Activated naive CD8-positive, alpha-beta T cell treated with anti-CD3 and anti-CD28 coated beads for 36 hours (primary cell): ENCODE measurements around the gene SOX9. TPM values are rescaled to one million over a fixed set of nuclear protein-coding genes. Genes with fewer than 3 reads are reported as not detected.
"Not testable (repeated sequence)": the region's sequence is repeated elsewhere in the genome, so short reads cannot be mapped to it uniquely, and the experiment has no call there.

Source experiments
- DNase-seq: peaks from one replicate; pipeline ENCODE4 v3.0.0; 2021
- H3K27ac Mint-ChIP-seq: one replicate; pipeline ENCODE4 v1.8.0; 2022; ENCODE audit warnings: mild to moderate bottlenecking, moderate library complexity, mixed read lengths
- H3K27me3 Mint-ChIP-seq: one replicate; pipeline ENCODE4 v1.8.0; 2022; ENCODE audit warnings: mild to moderate bottlenecking, mixed read lengths
- H3K36me3 Mint-ChIP-seq: one replicate; pipeline ENCODE4 v1.8.0; 2021; ENCODE audit warnings: mild to moderate bottlenecking, mixed read lengths
- H3K4me1 Mint-ChIP-seq: one replicate; pipeline ENCODE4 v1.8.0; 2021; ENCODE audit warnings: mixed read lengths
- H3K4me3 Mint-ChIP-seq: one replicate; pipeline ENCODE4 v1.8.0; 2022; ENCODE audit warnings: mild to moderate bottlenecking, moderate library complexity, mixed read lengths
- H3K9me3 Mint-ChIP-seq: one replicate; pipeline ENCODE4 v1.8.0; 2022; ENCODE audit warnings: mixed read lengths
- total RNA-seq, 2 experiments: library from RNA; stranded (reverse); gene quantifications; one replicate each; pipeline ENCODE4 v1.2.3, GENCODE V29; 2021

SOX9 gene
- total RNA-seq, 2 experiments from 2014 or later, result not detected

DNA sequence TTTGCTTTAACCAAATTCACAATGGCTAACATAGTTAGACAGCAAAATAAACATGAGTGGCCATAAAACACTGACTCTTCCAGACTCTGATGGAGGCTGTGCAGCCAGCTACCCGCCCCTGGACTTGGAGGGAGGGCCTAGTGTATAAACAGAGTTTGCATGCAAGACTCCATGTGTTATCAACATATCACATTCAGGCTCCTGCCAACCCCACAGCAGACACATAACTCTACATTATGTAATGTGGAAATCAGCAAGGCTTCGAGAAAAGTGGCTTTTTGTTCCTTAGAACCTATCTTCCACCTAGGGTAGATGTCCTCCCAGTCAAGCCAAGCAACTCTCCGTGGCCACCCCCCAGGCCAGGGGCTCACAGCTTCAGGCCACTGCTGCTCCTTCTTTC is 19.3 kb upstream of the SOX9 start:
- H3K4me3 Mint-ChIP-seq, result no peak overlapping the region
- H3K36me3 Mint-ChIP-seq, result no peaks in the 10 kb centered on the region
- H3K4me1 Mint-ChIP-seq, result no peaks in the 10 kb centered on the region
- no peak for DNase-seq
- H3K27ac Mint-ChIP-seq, result no peak overlapping the region
- H3K27me3 Mint-ChIP-seq, result peaks cover 10% of the 10 kb centered on the region
- peaks cover 3% of the 10 kb centered on the region for H3K9me3 Mint-ChIP-seq

GRCh38 chr17:72102366-72102765 is 18.5 kb upstream of the SOX9 start:
- H3K27ac Mint-ChIP-seq, result no peak overlapping the region
- H3K9me3 Mint-ChIP-seq, result peaks cover 3% of the 10 kb centered on the region
- no peak overlapping the region for H3K4me3 Mint-ChIP-seq
- H3K4me1 Mint-ChIP-seq, result no peaks in the 10 kb centered on the region
- peaks cover 10% of the 10 kb centered on the region for H3K27me3 Mint-ChIP-seq
- no peak for DNase-seq
- H3K36me3 Mint-ChIP-seq, result no peaks in the 10 kb centered on the region

- H3K36me3 Mint-ChIP-seq, result no peaks in the 10 kb centered on the region
- no peaks in the 10 kb centered on the region for H3K4me1 Mint-ChIP-seq
- H3K27me3 Mint-ChIP-seq, result peaks cover 18% of the 10 kb centered on the region
- no peak for DNase-seq
- H3K27ac Mint-ChIP-seq, result no peak overlapping the region
- peaks cover 3% of the 10 kb centered on the region for H3K9me3 Mint-ChIP-seq
- no peak overlapping the region for H3K4me3 Mint-ChIP-seq
Observed at GRCh38 chr17:72104164-72104862, 16.5 kb upstream of the SOX9 start.

DNA sequence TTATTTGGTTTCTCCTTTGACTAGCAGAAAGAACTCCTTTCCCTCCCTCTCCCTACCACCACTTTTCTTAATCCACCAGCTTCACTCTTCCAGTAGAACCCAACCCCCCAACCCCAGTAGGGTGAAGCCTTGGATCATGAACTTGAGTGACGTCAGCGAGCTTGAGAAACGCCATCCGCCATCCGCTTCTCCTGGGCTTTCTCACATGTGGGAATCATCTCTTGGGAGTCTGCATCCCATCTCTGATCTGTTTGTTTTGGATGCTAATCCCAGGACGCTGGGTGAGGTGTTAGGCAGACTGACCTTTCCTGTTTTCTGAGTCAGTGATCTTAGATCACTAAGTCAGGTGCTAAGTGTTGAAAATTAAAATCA is 16.0 kb upstream of the SOX9 start:
- Mint-ChIP-seq H3K36me3 (no peaks in the 10 kb centered on the region), H3K27me3 (peaks cover 18% of the 10 kb centered on the region), H3K9me3 (peaks cover 3% of the 10 kb centered on the region), H3K27ac (no peak overlapping the region), H3K4me3 (no peak overlapping the region), H3K4me1 (no peaks in the 10 kb centered on the region)
- DNase-seq, result no peak

DNA sequence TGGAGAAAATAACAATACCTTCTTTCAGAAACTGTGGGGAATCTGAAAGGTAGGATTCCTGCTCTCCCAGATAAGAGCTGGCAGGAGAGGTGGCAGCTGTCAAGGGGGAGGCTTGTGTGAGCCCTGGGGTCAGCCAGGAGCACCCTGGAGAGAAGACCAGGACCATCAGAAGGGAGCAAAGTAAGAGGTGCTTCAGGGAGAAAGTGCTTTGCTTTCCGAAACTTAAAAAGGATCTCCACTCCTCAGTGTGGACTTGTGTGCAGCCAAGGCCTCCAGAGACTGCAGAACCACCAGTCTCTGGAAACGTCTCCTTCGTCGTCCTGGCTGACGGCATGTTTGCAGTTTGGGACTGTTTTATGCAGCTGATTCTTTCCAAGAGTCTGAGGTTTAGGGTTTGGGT is 13.7 kb upstream of the SOX9 start:
- peaks cover 3% of the 10 kb centered on the region for H3K9me3 Mint-ChIP-seq
- H3K27me3 Mint-ChIP-seq, result peaks cover 12% of the 10 kb centered on the region
- no peak overlapping the region for H3K4me3 Mint-ChIP-seq
- no peak for DNase-seq
- H3K36me3 Mint-ChIP-seq, result no peaks in the 10 kb centered on the region
- no peaks in the 10 kb centered on the region for H3K4me1 Mint-ChIP-seq
- no peak overlapping the region for H3K27ac Mint-ChIP-seq

DNA sequence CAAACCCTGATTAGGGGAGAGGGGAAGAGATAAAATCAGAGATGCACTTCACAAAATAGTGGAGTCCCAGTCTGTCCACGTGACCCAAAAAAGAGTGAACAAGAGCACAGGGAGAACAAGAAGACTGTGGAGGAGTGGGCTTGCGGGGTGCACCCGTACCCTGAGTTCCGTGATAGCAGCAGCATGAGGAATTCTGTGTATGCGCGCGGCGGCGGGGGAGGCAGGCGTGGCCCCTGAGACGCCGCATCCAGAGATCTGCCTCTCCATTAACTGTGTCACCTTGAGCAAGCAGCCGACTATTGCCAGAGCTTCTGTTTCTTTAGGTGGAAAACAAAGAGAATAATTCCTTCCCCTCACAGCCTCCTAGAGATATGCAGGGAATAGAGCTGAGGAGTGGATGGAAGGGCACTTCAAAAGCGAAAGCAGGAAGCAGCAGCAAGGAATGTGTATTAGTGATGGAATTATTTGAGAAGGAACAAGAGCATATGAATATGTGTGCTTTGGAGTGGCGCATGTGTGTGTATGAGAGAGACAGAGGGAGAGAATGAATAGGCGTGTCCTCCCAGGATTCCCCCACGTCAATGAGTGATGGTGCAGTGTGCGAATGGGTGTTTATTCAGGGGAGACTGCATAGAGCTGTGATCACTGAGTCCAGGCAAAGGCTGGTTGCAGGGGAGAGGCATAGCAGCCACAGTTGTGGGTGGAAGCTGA is 10.4 kb upstream of the SOX9 start:
- Mint-ChIP-seq H3K27ac (no peak overlapping the region), H3K4me3 (no peak overlapping the region), H3K36me3 (no peaks in the 10 kb centered on the region), H3K9me3 (no peaks in the 10 kb centered on the region), H3K27me3 (peaks cover 27% of the 10 kb centered on the region), H3K4me1 (no peaks in the 10 kb centered on the region)
- no peak for DNase-seq

- Mint-ChIP-seq H3K4me3 (no peak overlapping the region), H3K4me1 (no peaks in the 10 kb centered on the region), H3K27ac (no peak overlapping the region), H3K36me3 (no peaks in the 10 kb centered on the region), H3K9me3 (no peaks in the 10 kb centered on the region), H3K27me3 (peaks cover 32% of the 10 kb centered on the region)
- DNase-seq, result no peak
Observed at GRCh38 chr17:72110942-72111318, 9.9 kb upstream of the SOX9 start.

- Mint-ChIP-seq H3K27ac (no peak overlapping the region), H3K27me3 (peaks cover 37% of the 10 kb centered on the region), H3K36me3 (no peaks in the 10 kb centered on the region), H3K4me3 (no peak overlapping the region), H3K4me1 (peaks cover 2% of the 10 kb centered on the region), H3K9me3 (no peaks in the 10 kb centered on the region)
- no peak for DNase-seq
Observed at GRCh38 chr17:72111336-72111923, 9.4 kb upstream of the SOX9 start.

GRCh38 chr17:72111926-72112325 is 8.9 kb upstream of the SOX9 start:
- not testable (repeated sequence) for H3K4me3 Mint-ChIP-seq, H3K9me3 Mint-ChIP-seq, H3K4me1 Mint-ChIP-seq, H3K36me3 Mint-ChIP-seq, H3K27ac Mint-ChIP-seq, DNase-seq
- peaks cover 42% of the 10 kb centered on the region for H3K27me3 Mint-ChIP-seq

DNA sequence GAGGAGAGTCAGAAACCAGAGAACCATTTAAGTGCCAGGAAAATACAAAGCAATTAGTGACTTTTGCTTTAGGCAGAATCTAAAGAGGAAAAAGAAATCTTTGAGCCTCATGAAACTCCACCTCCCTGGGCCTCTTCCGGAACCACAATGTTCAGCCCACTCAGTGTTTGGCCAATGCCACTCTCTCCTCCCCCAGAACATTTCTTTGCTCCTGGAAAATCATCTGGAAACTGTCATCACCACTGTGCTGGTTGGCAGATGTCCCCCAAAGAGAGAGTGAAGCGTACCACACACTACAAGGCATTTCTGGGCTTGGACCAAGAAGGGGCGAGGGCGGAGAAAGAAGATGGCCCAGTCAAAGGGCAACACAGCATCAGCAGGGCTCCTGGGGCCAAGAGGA is 7.1 kb upstream of the SOX9 start:
- no peak overlapping the region for H3K4me3 Mint-ChIP-seq
- peaks cover 6% of the 10 kb centered on the region for H3K4me1 Mint-ChIP-seq
- H3K27ac Mint-ChIP-seq, result no peak overlapping the region
- H3K9me3 Mint-ChIP-seq, result peaks cover 2% of the 10 kb centered on the region
- no peaks in the 10 kb centered on the region for H3K36me3 Mint-ChIP-seq
- DNase-seq, result no peak
- peaks cover 52% of the 10 kb centered on the region for H3K27me3 Mint-ChIP-seq

DNA sequence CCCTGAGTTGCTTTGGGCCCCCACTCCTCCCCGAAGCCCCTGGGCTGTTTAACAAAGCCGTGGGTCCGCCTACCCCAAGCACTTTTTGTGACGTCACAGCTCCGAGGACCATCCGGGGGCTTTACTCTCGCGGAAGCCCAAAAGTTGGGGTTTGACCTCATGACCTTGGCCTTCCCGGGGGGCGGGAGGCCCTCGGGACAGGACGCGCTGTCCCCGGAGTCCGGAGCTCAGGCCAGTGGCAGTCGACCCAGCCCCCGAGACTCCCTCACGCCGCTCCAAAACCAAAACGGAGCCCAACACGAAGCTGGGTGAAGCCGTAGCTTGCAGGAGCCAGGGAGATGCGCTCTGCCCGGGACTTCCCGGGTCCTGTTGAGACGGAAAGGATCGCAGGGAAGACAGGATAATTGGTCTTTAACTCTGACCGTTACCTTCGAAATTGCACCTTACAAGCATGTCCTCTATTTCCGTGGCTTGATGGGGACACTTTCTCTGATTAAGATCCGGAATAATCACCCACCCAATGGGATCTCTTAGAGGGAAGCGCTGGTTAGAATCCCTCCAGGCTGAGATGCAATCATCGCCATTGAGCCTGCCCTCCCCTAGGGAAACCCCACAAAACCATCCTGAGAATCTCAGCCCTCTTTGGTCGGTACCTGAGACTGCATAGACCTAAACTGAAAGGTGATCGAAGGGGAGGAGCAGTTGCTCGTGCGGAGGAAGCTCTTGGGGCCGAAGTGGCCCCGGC is 4.9 kb upstream of the SOX9 start:
- Mint-ChIP-seq H3K9me3 (peaks cover 2% of the 10 kb centered on the region), H3K4me1 (peaks cover 6% of the 10 kb centered on the region), H3K27me3 (peaks cover 74% of the 10 kb centered on the region), H3K4me3 (no peak overlapping the region), H3K27ac (no peak overlapping the region), H3K36me3 (no peaks in the 10 kb centered on the region)
- DNase-seq, result no peak

GRCh38 chr17:72116661-72117521 is 3.9 kb upstream of the SOX9 start:
- Mint-ChIP-seq H3K27ac (no peak overlapping the region), H3K9me3 (peaks cover 2% of the 10 kb centered on the region), H3K4me3 (no peak overlapping the region), H3K36me3 (no peaks in the 10 kb centered on the region), H3K27me3 (peaks cover 84% of the 10 kb centered on the region), H3K4me1 (peaks cover 7% of the 10 kb centered on the region)
- DNase-seq, result no peak

- no peak for DNase-seq
- H3K9me3 Mint-ChIP-seq, result peaks cover 2% of the 10 kb centered on the region
- H3K27me3 Mint-ChIP-seq, result peaks cover 86% of the 10 kb centered on the region
- H3K4me1 Mint-ChIP-seq, result peaks cover 9% of the 10 kb centered on the region
- H3K27ac Mint-ChIP-seq, result no peak overlapping the region
- H3K4me3 Mint-ChIP-seq, result no peak overlapping the region
- no peaks in the 10 kb centered on the region for H3K36me3 Mint-ChIP-seq
Observed at GRCh38 chr17:72117535-72118334, 3.1 kb upstream of the SOX9 start.
